ENCODE data around the gene SMDT1. TPM values are rescaled to one million over a fixed set of nuclear protein-coding genes. Genes with fewer than 3 reads are reported as not detected.
A peak's percentile ranks its signal among the peaks of the same experiment; 100 is the strongest.

Gene SMDT1
- total and polyA plus RNA-seq, 9 of the 15 experiments (the other 6 are each of a cell fraction or from before 2014, with no cell fraction given), result 7.9 to 65.2 (median 14.3) TPM

DNA sequence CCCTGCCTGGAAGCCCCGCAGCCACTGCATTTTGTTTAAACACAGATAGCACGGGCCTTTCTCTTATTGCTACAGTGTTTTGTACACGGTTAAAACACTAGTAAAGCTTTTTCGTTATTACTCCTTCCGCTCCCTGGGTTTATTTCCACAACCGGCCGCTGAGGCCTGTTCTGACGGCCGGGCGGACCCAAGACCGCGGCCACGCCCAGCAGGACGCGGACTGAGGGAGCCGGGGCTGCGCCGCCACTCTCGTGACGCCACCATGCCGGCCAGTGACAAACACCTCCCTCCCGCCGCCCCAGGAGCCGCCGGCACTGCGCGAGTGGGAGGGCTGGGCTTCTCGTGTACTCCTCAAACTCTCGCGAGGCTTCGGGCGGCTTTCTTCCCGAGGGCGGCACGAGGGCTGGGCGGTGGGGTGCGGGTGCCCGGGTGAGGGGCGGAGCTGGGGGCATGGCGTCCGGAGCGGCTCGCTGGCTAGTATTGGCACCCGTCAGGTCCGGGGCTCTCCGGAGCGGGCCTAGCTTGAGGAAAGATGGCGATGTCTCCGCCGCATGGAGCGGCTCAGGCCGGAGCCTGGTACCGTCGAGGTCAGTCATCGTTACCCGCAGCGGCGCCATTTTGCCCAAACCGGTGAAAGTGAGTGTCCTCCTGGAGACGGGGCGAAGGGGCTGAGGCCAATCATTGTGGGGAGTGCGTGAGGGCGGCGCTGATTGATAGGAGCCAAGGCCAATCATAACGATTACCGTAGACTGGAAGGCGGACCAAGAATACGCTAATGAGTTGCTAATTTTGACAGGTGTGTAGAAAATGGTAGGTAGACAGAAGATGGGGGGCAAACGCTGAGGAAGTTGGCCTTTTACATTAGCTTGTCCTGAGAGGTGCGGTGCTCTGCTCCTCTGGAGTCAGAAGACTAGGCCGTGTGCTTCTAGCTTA lies at the start of gene SMDT1 (continued):
- TF ChIP-seq, protein P1, sequence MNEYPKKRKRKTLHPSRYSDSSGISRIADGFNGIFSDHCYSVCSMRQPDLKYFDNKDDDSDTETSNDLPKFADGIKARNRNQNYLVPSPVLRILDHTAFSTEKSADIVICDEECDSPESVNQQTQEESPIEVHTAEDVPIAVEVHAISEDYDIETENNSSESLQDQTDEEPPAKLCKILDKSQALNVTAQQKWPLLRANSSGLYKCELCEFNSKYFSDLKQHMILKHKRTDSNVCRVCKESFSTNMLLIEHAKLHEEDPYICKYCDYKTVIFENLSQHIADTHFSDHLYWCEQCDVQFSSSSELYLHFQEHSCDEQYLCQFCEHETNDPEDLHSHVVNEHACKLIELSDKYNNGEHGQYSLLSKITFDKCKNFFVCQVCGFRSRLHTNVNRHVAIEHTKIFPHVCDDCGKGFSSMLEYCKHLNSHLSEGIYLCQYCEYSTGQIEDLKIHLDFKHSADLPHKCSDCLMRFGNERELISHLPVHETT (CRISPR knock-in tag; conservative IDR thresholded peaks at IDR 0.05 in 1 of 2, IDR thresholded peaks at IDR 0.05 in 1 of 2), result peak in 1 of 2 experiments; percentile 94; a peak in 2 of 4 replicates
- TF ChIP-seq NFRKB (IDR thresholded peaks at IDR 0.05; ENCODE audit: low read depth) (peak; percentile 91), POLR2G (IDR thresholded peaks at IDR 0.05; ENCODE audit: low read depth, low read length) (peak; percentile 94), L3MBTL2 (IDR thresholded peaks at IDR 0.05) (peak; percentile 98), NFXL1 (CRISPR knock-in tag; IDR thresholded peaks at IDR 0.05) (0 out of 2 replicates have a peak, but pooled peaks have one; percentile 51), ZNF431 (CRISPR knock-in tag; IDR thresholded peaks at IDR 0.05) (no peak), JUND (IDR thresholded peaks at IDR 0.05; ENCODE audit: borderline replicate concordance, low read depth, low read length) (peak; percentile 23), JUND (tag; IDR thresholded peaks at IDR 0.05; ENCODE audit: borderline replicate concordance, low read depth, low read length) (peak; percentile 40; the same call in 1 of the 3 replicates), LCOR (CRISPR knock-in tag; IDR thresholded peaks at IDR 0.05) (peak; percentile 91), HMG20A (CRISPR knock-in tag; conservative IDR thresholded peaks at IDR 0.05) (no peak), SIX5 (IDR thresholded peaks at IDR 0.05; ENCODE audit: borderline replicate concordance in 1 of 2, insufficient read depth in 1 of 2, low read depth in 1 of 2, low read length in 2 of 2) (no peak), BRD9 (IDR thresholded peaks at IDR 0.05; ENCODE audit: low read depth, partially characterized antibody) (no peak), ZNF143 (CRISPR knock-in tag; IDR thresholded peaks at IDR 0.05) (no peak), CBX8 (IDR thresholded peaks at IDR 0.05; ENCODE audit: borderline replicate concordance, extremely low read depth, low read depth, low read length, poor library complexity, severe bottlenecking) (no peak), NONO (IDR thresholded peaks at IDR 0.05; ENCODE audit: low read depth in 2 of 2, low read length in 1 of 2) (peak in 1 of 2 experiments; percentile 40; a peak in 1 of 4 replicates), GABPB1 (CRISPR knock-in tag; IDR thresholded peaks at IDR 0.05) (no peak; the same call in 1 of the 2 replicates), ZNF778 (CRISPR knock-in tag; IDR thresholded peaks at IDR 0.05) (no peak)
- TF ChIP-seq, protein P2, sequence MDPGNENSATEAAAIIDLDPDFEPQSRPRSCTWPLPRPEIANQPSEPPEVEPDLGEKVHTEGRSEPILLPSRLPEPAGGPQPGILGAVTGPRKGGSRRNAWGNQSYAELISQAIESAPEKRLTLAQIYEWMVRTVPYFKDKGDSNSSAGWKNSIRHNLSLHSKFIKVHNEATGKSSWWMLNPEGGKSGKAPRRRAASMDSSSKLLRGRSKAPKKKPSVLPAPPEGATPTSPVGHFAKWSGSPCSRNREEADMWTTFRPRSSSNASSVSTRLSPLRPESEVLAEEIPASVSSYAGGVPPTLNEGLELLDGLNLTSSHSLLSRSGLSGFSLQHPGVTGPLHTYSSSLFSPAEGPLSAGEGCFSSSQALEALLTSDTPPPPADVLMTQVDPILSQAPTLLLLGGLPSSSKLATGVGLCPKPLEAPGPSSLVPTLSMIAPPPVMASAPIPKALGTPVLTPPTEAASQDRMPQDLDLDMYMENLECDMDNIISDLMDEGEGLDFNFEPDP (CRISPR knock-in tag; IDR thresholded peaks at IDR 0.05), result no peak
- TF ChIP-seq, protein P3, sequence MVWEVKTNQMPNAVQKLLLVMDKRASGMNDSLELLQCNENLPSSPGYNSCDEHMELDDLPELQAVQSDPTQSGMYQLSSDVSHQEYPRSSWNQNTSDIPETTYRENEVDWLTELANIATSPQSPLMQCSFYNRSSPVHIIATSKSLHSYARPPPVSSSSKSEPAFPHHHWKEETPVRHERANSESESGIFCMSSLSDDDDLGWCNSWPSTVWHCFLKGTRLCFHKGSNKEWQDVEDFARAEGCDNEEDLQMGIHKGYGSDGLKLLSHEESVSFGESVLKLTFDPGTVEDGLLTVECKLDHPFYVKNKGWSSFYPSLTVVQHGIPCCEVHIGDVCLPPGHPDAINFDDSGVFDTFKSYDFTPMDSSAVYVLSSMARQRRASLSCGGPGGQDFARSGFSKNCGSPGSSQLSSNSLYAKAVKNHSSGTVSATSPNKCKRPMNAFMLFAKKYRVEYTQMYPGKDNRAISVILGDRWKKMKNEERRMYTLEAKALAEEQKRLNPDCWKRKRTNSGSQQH (CRISPR knock-in tag; IDR thresholded peaks at IDR 0.05), result no peak; the same call in 1 of the 2 replicates
- TF ChIP-seq, protein P4, sequence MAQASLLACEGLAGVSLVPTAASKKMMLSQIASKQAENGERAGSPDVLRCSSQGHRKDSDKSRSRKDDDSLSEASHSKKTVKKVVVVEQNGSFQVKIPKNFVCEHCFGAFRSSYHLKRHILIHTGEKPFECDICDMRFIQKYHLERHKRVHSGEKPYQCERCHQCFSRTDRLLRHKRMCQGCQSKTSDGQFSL (CRISPR knock-in tag; IDR thresholded peaks at IDR 0.05), result no peak
- TF ChIP-seq, protein P4 (tag; IDR thresholded peaks at IDR 0.05), result 0 out of 4 replicates have a peak, but pooled peaks of 1 of the 2 experiments have one; percentile 28

Data from K562 (cell line).